ENCODE measurements around the gene SEC22A. TPM values are rescaled to one million over a fixed set of nuclear protein-coding genes. Genes with fewer than 3 reads are reported as not detected.
A peak's percentile ranks its signal among the peaks of the same experiment; 100 is the strongest.

The SEC22A gene
- total and polyA plus RNA-seq, 2 of the 13 experiments (the other 11 are each of a cell fraction or from before 2014, with no cell fraction given), result 14.1 to 17.3 TPM

DNA sequence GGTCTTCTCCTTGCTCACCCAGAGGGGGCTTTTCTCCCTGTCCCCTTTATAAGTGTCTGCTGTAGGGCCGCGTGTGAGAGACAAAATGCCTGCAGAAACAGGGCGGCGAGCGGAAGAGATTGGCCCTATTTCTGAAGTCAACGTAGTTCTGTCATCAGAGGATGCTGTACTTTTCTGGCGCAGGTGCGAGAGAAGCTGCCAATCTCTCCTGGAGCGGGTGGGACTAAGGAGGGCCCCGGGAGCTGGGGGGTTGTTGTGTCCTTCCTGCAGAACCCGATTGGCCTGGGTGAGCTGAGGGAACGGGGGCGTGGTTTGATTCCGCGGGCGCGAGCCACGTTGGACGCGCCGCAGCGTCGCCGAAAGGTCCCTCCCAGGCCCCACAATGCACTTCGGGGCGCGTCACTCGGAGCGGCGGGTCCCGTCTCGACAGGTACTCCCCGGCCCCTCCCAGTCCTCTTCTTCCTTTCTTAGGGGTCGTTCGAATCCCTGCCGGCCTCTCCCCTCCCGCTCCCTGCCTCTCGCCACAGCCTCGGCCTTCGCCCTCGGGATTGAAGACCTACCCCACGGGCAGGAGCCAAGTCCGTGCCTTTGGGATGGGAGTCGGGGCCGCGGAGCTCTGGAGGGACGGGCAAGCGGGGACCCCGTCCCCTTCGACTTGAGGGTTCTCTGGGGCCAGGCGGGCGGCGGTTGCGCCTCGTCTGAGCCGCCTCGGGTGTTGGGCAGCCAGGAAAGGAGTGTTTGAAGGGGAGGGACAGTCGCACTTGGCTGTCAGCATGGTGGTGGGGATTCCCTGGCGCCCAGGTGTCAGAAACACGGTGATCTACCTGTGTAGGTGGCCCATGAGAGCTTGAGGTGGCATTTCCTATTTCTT lies at the start of gene SEC22A (continued):
- TF ChIP-seq ZNF770 (CRISPR knock-in tag; IDR thresholded peaks at IDR 0.05), result no peak
- peak; percentile 55; the same call in 1 of the 2 replicates for TF ChIP-seq ZFP91 (CRISPR knock-in tag; IDR thresholded peaks at IDR 0.05; ENCODE audit: borderline replicate concordance)
- TF ChIP-seq SP5 (CRISPR knock-in tag; IDR thresholded peaks at IDR 0.05; ENCODE audit: borderline replicate concordance, low read depth), result peak; percentile 56; the same call in 1 of the 2 replicates
- no peak for TF ChIP-seq NR2F6 (IDR thresholded peaks at IDR 0.05)
- no peak for TF ChIP-seq NR2F6 (CRISPR knock-in tag; IDR thresholded peaks at IDR 0.05)
- TF ChIP-seq, protein P1, sequence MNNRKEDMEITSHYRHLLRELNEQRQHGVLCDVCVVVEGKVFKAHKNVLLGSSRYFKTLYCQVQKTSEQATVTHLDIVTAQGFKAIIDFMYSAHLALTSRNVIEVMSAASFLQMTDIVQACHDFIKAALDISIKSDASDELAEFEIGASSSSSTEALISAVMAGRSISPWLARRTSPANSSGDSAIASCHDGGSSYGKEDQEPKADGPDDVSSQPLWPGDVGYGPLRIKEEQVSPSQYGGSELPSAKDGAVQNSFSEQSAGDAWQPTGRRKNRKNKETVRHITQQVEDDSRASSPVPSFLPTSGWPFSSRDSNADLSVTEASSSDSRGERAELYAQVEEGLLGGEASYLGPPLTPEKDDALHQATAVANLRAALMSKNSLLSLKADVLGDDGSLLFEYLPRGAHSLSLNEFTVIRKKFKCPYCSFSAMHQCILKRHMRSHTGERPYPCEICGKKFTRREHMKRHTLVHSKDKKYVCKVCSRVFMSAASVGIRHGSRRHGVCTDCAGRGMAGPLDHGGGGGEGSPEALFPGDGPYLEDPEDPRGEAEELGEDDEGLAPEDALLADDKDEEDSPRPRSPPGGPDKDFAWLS (CRISPR knock-in tag; IDR thresholded peaks at IDR 0.05; ENCODE audit: borderline replicate concordance), result no peak
- no peak for TF ChIP-seq ZSCAN22 (CRISPR knock-in tag; IDR thresholded peaks at IDR 0.05)
- no peak for TF ChIP-seq PHB2 (IDR thresholded peaks at IDR 0.05; ENCODE audit: partially characterized antibody)
- TF ChIP-seq ZNF737 (CRISPR knock-in tag; IDR thresholded peaks at IDR 0.05; ENCODE audit: borderline replicate concordance), result no peak
- TF ChIP-seq PHF8 (CRISPR knock-in tag; IDR thresholded peaks at IDR 0.05), result peak; percentile 90
- no peak for TF ChIP-seq ZNF225 (CRISPR knock-in tag; IDR thresholded peaks at IDR 0.05)
- no peak for TF ChIP-seq SMAD3 (CRISPR knock-in tag; IDR thresholded peaks at IDR 0.05)
- TF ChIP-seq ARID4A (CRISPR knock-in tag; IDR thresholded peaks at IDR 0.05; ENCODE audit: borderline replicate concordance), result peak; percentile 87; the same call in 1 of the 2 replicates
- peak; percentile 49; the same call in 1 of the 2 replicates for TF ChIP-seq ZNF501 (CRISPR knock-in tag; IDR thresholded peaks at IDR 0.05)
- TF ChIP-seq ARHGAP35 (CRISPR knock-in tag; IDR thresholded peaks at IDR 0.05; ENCODE audit: borderline replicate concordance), result no peak
- no peak for TF ChIP-seq JUNB (CRISPR knock-in tag; IDR thresholded peaks at IDR 0.05; ENCODE audit: borderline replicate concordance)
- TF ChIP-seq MAZ (IDR thresholded peaks at IDR 0.05; ENCODE audit: borderline replicate concordance, low read depth, low read length), result peak; percentile 22; the same call in 1 of the 2 replicates
- TF ChIP-seq MAZ (CRISPR knock-in tag; IDR thresholded peaks at IDR 0.05; ENCODE audit: low read depth), result peak; percentile 43; the same call in 1 of the 2 replicates
